ENCODE measurements around the gene ANXA10.

DNA sequence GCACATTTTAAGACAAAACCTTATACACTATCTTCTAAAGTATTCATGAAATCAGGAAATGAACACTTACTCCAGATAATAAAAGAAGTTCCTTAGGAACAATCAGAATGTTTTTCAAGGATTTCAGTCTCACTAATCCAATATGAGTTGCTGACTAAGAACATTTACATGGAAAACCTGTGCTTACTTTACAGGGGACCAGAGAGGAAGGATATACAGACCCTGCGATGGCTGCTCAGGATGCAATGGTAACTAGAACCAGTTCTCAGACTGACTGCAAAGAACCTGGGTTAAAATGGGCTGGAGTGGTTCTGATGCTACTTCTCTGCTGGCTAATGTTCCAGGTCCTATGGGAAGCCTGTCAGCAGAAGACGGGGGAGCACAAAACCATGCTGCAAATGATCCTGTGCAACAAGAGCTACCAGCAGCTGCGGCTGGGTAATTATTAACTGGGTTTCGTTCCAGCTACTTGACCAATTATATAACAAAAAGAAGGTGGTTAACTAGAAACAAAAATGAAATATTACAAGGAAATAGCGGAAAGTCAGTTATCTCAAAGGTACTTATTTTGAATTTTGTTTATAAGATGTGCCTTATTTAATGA is 85.3 kb downstream of the ANXA10 start:
- TF ChIP-seq E2F1 (CRISPR knock-in tag; IDR thresholded peaks at IDR 0.05) (no peak), KAT7 (CRISPR knock-in tag; IDR thresholded peaks at IDR 0.05; ENCODE audit: borderline replicate concordance) (no peak), CTCF (IDR thresholded peaks at IDR 0.05) (no peak), IRF1 (CRISPR knock-in tag; IDR thresholded peaks at IDR 0.05) (no peak), MXD4 (CRISPR knock-in tag; IDR thresholded peaks at IDR 0.05; ENCODE audit: borderline replicate concordance) (no peak), TCF7 (CRISPR knock-in tag; IDR thresholded peaks at IDR 0.05; ENCODE audit: low read depth) (no peak), CBFB (CRISPR knock-in tag; IDR thresholded peaks at IDR 0.05; ENCODE audit: low read depth) (no peak), SP1 (CRISPR knock-in tag; conservative IDR thresholded peaks at IDR 0.05) (no peak), JUN (CRISPR knock-in tag; IDR thresholded peaks at IDR 0.05) (no peak)
- TF ChIP-seq, protein P1, sequence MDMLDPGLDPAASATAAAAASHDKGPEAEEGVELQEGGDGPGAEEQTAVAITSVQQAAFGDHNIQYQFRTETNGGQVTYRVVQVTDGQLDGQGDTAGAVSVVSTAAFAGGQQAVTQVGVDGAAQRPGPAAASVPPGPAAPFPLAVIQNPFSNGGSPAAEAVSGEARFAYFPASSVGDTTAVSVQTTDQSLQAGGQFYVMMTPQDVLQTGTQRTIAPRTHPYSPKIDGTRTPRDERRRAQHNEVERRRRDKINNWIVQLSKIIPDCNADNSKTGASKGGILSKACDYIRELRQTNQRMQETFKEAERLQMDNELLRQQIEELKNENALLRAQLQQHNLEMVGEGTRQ (CRISPR knock-in tag; IDR thresholded peaks at IDR 0.05) = no peak
- TF ChIP-seq, protein P2, sequence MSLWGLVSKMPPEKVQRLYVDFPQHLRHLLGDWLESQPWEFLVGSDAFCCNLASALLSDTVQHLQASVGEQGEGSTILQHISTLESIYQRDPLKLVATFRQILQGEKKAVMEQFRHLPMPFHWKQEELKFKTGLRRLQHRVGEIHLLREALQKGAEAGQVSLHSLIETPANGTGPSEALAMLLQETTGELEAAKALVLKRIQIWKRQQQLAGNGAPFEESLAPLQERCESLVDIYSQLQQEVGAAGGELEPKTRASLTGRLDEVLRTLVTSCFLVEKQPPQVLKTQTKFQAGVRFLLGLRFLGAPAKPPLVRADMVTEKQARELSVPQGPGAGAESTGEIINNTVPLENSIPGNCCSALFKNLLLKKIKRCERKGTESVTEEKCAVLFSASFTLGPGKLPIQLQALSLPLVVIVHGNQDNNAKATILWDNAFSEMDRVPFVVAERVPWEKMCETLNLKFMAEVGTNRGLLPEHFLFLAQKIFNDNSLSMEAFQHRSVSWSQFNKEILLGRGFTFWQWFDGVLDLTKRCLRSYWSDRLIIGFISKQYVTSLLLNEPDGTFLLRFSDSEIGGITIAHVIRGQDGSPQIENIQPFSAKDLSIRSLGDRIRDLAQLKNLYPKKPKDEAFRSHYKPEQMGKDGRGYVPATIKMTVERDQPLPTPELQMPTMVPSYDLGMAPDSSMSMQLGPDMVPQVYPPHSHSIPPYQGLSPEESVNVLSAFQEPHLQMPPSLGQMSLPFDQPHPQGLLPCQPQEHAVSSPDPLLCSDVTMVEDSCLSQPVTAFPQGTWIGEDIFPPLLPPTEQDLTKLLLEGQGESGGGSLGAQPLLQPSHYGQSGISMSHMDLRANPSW (CRISPR knock-in tag; conservative IDR thresholded peaks at IDR 0.05; ENCODE audit: low read depth) = no peak
- TF ChIP-seq, protein P3, sequence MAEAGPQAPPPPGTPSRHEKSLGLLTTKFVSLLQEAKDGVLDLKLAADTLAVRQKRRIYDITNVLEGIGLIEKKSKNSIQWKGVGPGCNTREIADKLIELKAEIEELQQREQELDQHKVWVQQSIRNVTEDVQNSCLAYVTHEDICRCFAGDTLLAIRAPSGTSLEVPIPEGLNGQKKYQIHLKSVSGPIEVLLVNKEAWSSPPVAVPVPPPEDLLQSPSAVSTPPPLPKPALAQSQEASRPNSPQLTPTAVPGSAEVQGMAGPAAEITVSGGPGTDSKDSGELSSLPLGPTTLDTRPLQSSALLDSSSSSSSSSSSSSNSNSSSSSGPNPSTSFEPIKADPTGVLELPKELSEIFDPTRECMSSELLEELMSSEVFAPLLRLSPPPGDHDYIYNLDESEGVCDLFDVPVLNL (CRISPR knock-in tag; IDR thresholded peaks at IDR 0.05; ENCODE audit: borderline replicate concordance, low read depth) = no peak

Data from WTC11 (cell line).